Daoy (cell line): ENCODE data around the gene RNU7-1. TPM values are rescaled to one million over a fixed set of nuclear protein-coding genes. Genes with fewer than 3 reads are reported as not detected.
"Not testable (repeated sequence)": the region's sequence is repeated elsewhere in the genome, so short reads cannot be mapped to it uniquely, and the experiment has no call there.

Source experiments
- DNase-seq: peaks from one replicate; pipeline ENCODE4 v3.0.0-alpha.2; 2015; ENCODE audit warnings: low read depth
- total RNA-seq: library from RNA; depleted of rRNA; stranded (reverse); fragments of >200 nt; shearing (Covaris generic); gene quantifications from 2 replicates; pipeline ENCODE4 v1.2.3, GENCODE V29; 2014; rRNA removed

The RNU7-1 gene
- total RNA-seq, result not detected in 2 replicates

GRCh38 chr12:6943722-6944380, at the start of gene RNU7-1, which contains the start of gene C12orf57:
Gene RNU7-1, plus strand, starts transcription at chr12:6943816.
Gene C12orf57, plus strand, starts transcription at chr12:6944022. Its CDS starts 100 bp downstream, at chr12:6944122.
- DNase-seq, result peak; percentile 98

GRCh38 chr12:6894321-6894720, 49.3 kb upstream of the RNU7-1 start:
- DNase-seq, result no peak

- no peak for DNase-seq
These were observed 46.7 kb upstream of the RNU7-1 start for GRCh38 chr12:6896846-6897435.

GRCh38 chr12:6899427-6899826, 44.2 kb upstream of the RNU7-1 start:
- DNase-seq, result no peak

GRCh38 chr12:6899837-6900519, 43.6 kb upstream of the RNU7-1 start:
- peak; percentile 50 for DNase-seq

GRCh38 chr12:6902448-6902847, 41.2 kb upstream of the RNU7-1 start:
- DNase-seq, result no peak

- DNase-seq, result peak; percentile 63
These were observed 39.9 kb upstream of the RNU7-1 start for GRCh38 chr12:6903722-6904121.

GRCh38 chr12:6904280-6905276, 39.0 kb upstream of the RNU7-1 start, which contains the start of gene LRRC23:
Gene LRRC23, plus strand, starts transcription at chr12:6904822. Its CDS starts 812 bp downstream, at chr12:6905634.
- peak; percentile 96 for DNase-seq

GRCh38 chr12:6905414-6906040, 38.1 kb upstream of the RNU7-1 start:
- DNase-seq, result no peak

- DNase-seq, result not testable (repeated sequence)
These were observed 35.5 kb upstream of the RNU7-1 start for GRCh38 chr12:6908141-6908540.

- DNase-seq, result no peak
These were observed 34.0 kb upstream of the RNU7-1 start for GRCh38 chr12:6909421-6910145.

- DNase-seq, result no peak
These were observed 31.3 kb upstream of the RNU7-1 start for GRCh38 chr12:6912164-6912935.

- DNase-seq, result peak; percentile 81
These were observed 29.2 kb upstream of the RNU7-1 start, which contains the start of gene ENO2 for GRCh38 chr12:6914246-6914946. Gene ENO2, plus strand, starts transcription at chr12:6914580. Its CDS starts 1,253 bp downstream, at chr12:6915833.

GRCh38 chr12:6914947-6915788, 28.4 kb upstream of the RNU7-1 start:
- no peak for DNase-seq

GRCh38 chr12:6915789-6916285, 27.8 kb upstream of the RNU7-1 start:
- DNase-seq, result no peak

- no peak for DNase-seq
These were observed 27.0 kb upstream of the RNU7-1 start for GRCh38 chr12:6916426-6917200.
